Adipocyte (in vitro differentiated cells): ENCODE data around the gene KLHDC3.

ENCODE experiments used
- DNase-seq: peaks from one replicate; pipeline ENCODE4 v3.0.0-alpha.2; 2015; ENCODE audit warnings: low read depth
- H3K27me3 ChIP-seq: replicated peaks from 2 replicates; pipeline ENCODE4 v1.7.0; 2013; ENCODE audit warnings: mild to moderate bottlenecking, low read length, moderate library complexity; ENCODE audit not compliant: control insufficient read depth, insufficient read depth
- H3K36me3 ChIP-seq: 2 replicates; pipeline ENCODE4 v1.7.0; 2013; ENCODE audit warnings: low read length, mild to moderate bottlenecking, moderate library complexity; ENCODE audit not compliant: control insufficient read depth, insufficient read depth, severe bottlenecking
- H3K4me1 ChIP-seq: 2 replicates; pipeline ENCODE4 v1.7.0; 2013; ENCODE audit warnings: mild to moderate bottlenecking, low read length, moderate library complexity; ENCODE audit not compliant: control insufficient read depth, insufficient read depth
- H3K4me3 ChIP-seq: 2 replicates; pipeline ENCODE4 v1.7.0; 2013; ENCODE audit warnings: mild to moderate bottlenecking, low read length, moderate library complexity
- H3K9ac ChIP-seq: 2 replicates; pipeline ENCODE4 v1.7.0; 2013; ENCODE audit warnings: mild to moderate bottlenecking, low read length, moderate library complexity
- H3K9me3 ChIP-seq: 2 replicates; pipeline ENCODE4 v1.7.0; 2013; ENCODE audit warnings: mild to moderate bottlenecking, low read length, moderate library complexity; ENCODE audit not compliant: control insufficient read depth

The KLHDC3 gene, protein sequence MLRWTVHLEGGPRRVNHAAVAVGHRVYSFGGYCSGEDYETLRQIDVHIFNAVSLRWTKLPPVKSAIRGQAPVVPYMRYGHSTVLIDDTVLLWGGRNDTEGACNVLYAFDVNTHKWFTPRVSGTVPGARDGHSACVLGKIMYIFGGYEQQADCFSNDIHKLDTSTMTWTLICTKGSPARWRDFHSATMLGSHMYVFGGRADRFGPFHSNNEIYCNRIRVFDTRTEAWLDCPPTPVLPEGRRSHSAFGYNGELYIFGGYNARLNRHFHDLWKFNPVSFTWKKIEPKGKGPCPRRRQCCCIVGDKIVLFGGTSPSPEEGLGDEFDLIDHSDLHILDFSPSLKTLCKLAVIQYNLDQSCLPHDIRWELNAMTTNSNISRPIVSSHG

DNA sequence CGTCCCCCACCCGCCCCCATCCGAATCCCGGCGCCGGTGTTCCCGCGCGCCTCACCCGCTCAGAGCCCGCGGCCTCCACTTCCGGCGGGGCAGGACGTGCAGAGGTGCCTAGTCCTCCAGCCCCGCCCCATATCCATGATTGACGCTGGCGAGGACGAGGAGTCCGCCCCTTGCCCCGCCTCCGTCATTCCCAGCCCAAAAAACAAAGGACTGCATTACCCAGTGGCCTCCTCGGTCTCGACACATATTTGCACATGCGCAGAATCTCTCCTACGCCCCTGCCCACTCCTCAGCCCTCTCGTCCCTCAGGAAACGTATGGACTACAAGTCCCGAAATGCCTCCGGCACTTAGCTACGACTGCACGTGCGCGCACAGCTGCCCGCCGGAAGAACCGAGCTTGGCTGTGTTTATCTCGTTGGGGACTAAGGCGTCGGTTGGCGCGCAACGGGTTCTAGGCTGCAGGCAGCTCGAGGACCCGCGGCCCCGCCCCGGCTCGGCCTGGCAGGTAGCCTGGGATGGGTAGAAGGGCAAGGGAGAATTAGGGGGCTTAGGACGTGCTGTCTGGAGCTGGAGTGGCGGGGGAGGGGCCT, at the start of gene KLHDC3, which contains the start of gene MEA1:
TSS of gene KLHDC3 (plus strand) at position 407 of the 591 bp plus-strand sequence. CDS start 2,944 bp downstream, outside the sequence.
TSS of gene MEA1 (minus strand) at position 104 of the 591 bp plus-strand sequence. CDS start 133 bp downstream, outside the sequence.
- peak; percentile 100 for DNase-seq
- Histone ChIP-seq H3K36me3 (peaks cover 47% of the 10 kb centered on the region), H3K27me3 (no peaks in the 10 kb centered on the region), H3K4me3 (peak within 1 kb of the TSS; percentile 94), H3K9ac (peak within 1 kb of the TSS; percentile 93), H3K4me1 (peaks cover 44% of the 10 kb centered on the region), H3K9me3 (no peaks in the 10 kb centered on the region)

- no peak for DNase-seq
- H3K27me3 ChIP-seq = no peaks in the 10 kb centered on the region
- H3K9ac ChIP-seq = no peak overlapping the region
- no peaks in the 10 kb centered on the region for H3K9me3 ChIP-seq
- H3K36me3 ChIP-seq = peaks cover 28% of the 10 kb centered on the region
- H3K4me1 ChIP-seq = peaks cover 11% of the 10 kb centered on the region
- no peak overlapping the region for H3K4me3 ChIP-seq
Observed at GRCh38 chr6:42966571-42966970, 47.5 kb upstream of the KLHDC3 start.

DNA sequence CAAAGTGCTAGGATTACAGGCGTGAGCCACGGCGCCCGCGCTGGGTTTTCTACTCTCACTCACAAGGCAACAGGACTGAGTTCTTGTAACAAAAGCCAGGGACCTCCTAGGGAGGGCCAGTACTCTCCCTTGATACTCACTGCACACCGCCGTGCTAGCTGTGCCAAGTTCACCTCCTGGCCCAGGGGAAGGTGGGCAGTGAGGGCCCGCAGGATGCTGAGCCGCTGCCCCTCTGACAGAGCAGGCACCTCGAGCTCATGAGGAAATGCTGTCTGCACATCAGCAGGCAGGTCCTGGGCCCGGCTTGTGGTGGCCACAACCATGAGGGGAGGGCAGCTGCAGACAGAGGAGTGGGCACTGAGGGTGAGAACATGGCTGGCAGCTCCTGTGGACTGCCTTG, 46.8 kb upstream of the KLHDC3 start:
- Histone ChIP-seq H3K4me1 (peaks cover 12% of the 10 kb centered on the region), H3K4me3 (no peak overlapping the region), H3K9me3 (no peaks in the 10 kb centered on the region), H3K36me3 (peaks cover 25% of the 10 kb centered on the region), H3K9ac (no peak overlapping the region), H3K27me3 (no peaks in the 10 kb centered on the region)
- no peak for DNase-seq

- Histone ChIP-seq H3K36me3 (peaks cover 25% of the 10 kb centered on the region), H3K4me3 (no peak overlapping the region), H3K9ac (no peak overlapping the region), H3K4me1 (peaks cover 12% of the 10 kb centered on the region), H3K9me3 (no peaks in the 10 kb centered on the region), H3K27me3 (no peaks in the 10 kb centered on the region)
- no peak for DNase-seq
Observed at GRCh38 chr6:42968126-42968701, 45.8 kb upstream of the KLHDC3 start.

DNA sequence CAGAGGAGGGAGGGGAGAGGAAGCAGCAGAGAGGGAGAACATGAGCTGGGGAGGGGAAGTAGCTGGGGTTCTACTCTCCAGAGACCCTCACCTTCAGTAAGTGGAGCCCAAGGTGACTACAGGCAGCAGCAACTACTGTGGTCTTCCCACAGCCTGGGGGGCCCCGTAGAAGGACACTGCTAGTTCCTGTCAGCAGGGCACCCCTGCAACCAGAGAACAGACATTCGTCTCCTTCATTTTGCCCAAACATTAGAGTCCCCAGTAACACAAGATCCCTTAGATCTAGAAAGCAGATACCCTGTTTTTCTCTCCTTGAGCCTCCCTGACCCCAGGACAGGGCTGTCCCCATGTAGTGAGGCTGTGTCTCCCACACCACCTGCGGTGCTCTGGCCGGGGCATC, 45.3 kb upstream of the KLHDC3 start:
- Histone ChIP-seq H3K4me3 (no peak overlapping the region), H3K27me3 (no peaks in the 10 kb centered on the region), H3K36me3 (peaks cover 25% of the 10 kb centered on the region), H3K4me1 (peaks cover 12% of the 10 kb centered on the region), H3K9ac (no peak overlapping the region), H3K9me3 (no peaks in the 10 kb centered on the region)
- no peak for DNase-seq

GRCh38 chr6:42969431-42969830, 44.6 kb upstream of the KLHDC3 start:
- Histone ChIP-seq H3K27me3 (no peaks in the 10 kb centered on the region), H3K9me3 (no peaks in the 10 kb centered on the region), H3K4me3 (no peak overlapping the region)

GRCh38 chr6:42969934-42970333, 44.1 kb upstream of the KLHDC3 start:
- Histone ChIP-seq H3K4me1 (peaks cover 12% of the 10 kb centered on the region), H3K9me3 (no peaks in the 10 kb centered on the region), H3K36me3 (peaks cover 17% of the 10 kb centered on the region), H3K4me3 (no peak overlapping the region), H3K9ac (no peak overlapping the region), H3K27me3 (no peaks in the 10 kb centered on the region)
- no peak for DNase-seq

More at GRCh38 chr6:42969431-42969830, 44.6 kb upstream of the KLHDC3 start:
- no peak for DNase-seq
- no peak overlapping the region for H3K9ac ChIP-seq
- peaks cover 12% of the 10 kb centered on the region for H3K4me1 ChIP-seq
- H3K36me3 ChIP-seq = peaks cover 22% of the 10 kb centered on the region

DNA sequence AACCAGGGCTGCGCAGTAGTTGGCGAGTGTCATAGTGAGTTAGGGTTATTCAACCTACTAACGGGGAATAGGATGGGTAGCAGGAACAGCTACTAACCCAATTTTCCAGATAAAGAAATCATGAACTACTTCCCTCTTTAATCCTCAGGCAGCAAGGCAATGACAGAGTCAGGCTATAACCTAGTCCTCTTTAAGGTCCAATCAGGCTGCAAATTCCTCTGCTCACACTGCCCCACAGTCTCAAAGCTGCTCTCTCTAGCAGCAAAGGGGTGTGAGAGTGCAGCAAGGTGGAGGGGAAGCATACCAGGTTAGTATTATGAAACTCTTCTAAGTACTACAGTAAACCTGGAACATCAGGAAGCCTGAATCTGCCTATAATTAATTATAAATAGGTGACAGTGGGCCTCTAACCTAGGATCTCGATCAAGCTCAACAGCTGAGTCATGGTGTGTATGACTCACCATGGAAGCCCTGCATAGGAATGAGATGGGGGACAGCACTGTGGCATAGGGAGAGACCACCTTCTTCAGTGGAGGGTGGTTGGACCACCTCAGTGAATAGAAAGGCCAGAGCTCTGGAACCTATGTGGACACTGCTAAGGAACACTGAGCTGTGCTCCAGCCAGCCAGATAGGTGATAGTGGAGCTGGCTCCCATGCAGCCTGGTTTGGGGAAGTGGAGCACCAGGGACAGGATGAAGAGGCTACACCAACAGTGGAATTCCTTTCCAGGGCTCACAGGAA, 43.0 kb upstream of the KLHDC3 start:
- peaks cover 12% of the 10 kb centered on the region for H3K4me1 ChIP-seq
- no peaks in the 10 kb centered on the region for H3K9me3 ChIP-seq
- H3K27me3 ChIP-seq = no peaks in the 10 kb centered on the region
- peak; percentile 36 for DNase-seq
- H3K36me3 ChIP-seq = peaks cover 15% of the 10 kb centered on the region
- no peak overlapping the region for H3K4me3 ChIP-seq
- H3K9ac ChIP-seq = no peak overlapping the region

DNA sequence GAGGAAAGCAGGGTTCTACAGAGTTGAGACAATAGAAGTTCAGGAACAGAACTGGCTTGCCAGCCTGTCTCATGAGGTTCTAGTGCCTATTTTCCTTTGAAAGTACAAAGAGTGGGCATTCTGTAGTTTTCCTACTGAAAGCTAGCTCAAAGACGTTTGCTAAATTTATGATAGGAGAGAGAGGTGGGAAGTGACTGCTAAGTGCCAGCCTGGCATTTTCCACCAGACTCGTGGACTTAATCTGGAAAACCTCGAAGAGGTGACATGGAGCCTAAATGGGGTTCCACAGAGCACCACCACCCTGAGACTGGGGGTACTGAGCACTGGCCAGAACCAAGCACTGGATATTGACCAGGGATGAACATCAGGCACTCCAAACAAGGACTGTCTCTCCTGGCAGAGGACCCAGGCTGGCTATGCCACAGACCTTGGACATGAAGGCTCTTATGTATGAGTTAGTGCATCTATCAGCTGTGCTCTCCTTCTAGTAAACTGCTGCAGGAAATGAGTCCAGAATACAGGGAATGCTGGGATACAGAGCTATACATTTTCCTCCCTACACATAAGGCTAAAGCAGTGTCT, 42.2 kb upstream of the KLHDC3 start:
- Histone ChIP-seq H3K9me3 (no peaks in the 10 kb centered on the region), H3K36me3 (peaks cover 9% of the 10 kb centered on the region), H3K4me1 (peaks cover 16% of the 10 kb centered on the region), H3K4me3 (no peak overlapping the region), H3K9ac (no peak overlapping the region), H3K27me3 (no peaks in the 10 kb centered on the region)
- no peak for DNase-seq

- Histone ChIP-seq H3K9me3 (no peaks in the 10 kb centered on the region), H3K9ac (no peak overlapping the region), H3K36me3 (no peaks in the 10 kb centered on the region), H3K4me1 (peaks cover 30% of the 10 kb centered on the region), H3K4me3 (no peak overlapping the region), H3K27me3 (no peaks in the 10 kb centered on the region)
- DNase-seq = no peak
Observed at GRCh38 chr6:42973926-42974325, 40.1 kb upstream of the KLHDC3 start.
